GM23248 (cell line): ENCODE data around the gene C1QTNF6. TPM values are rescaled to one million over a fixed set of nuclear protein-coding genes. Genes with fewer than 3 reads are reported as not detected.

Experiments used
- DNase-seq: peaks from one replicate; pipeline ENCODE4 v3.0.0-alpha.2; 2015
- H2AFZ ChIP-seq: fragments of 200-600 bp; sonication (generic); 2 replicates; pipeline ENCODE4 v1.6.1; 2016; ENCODE audit warnings: antibody characterized with exemption
- H3F3A ChIP-seq: fragments of 200-600 bp; sonication (generic); 2 replicates; pipeline ENCODE4 v1.6.1; 2016; ENCODE audit warnings: mild to moderate bottlenecking, antibody characterized with exemption, mixed run types; ENCODE audit not compliant: insufficient read depth
- H3K27ac ChIP-seq: fragments of 200-600 bp; sonication (generic); 2 replicates; pipeline ENCODE4 v1.5.1; 2016; ENCODE audit warnings: mild to moderate bottlenecking
- H3K27me3 ChIP-seq: fragments of 200-600 bp; sonication (generic); replicated peaks from 2 replicates; pipeline ENCODE4 v1.6.1; 2016; ENCODE audit warnings: mild to moderate bottlenecking; ENCODE audit not compliant: insufficient read depth
- H3K36me3 ChIP-seq: fragments of 200-600 bp; sonication (generic); 2 replicates; pipeline ENCODE4 v1.6.1; 2016; ENCODE audit warnings: low read depth, mild to moderate bottlenecking
- H3K4me1 ChIP-seq: fragments of 200-600 bp; sonication (generic); 2 replicates; pipeline ENCODE4 v1.6.1; 2016; ENCODE audit warnings: mild to moderate bottlenecking; ENCODE audit not compliant: insufficient read depth
- H3K4me2 ChIP-seq: fragments of 200-600 bp; sonication (generic); one replicate; pipeline ENCODE4 v1.6.1; 2016; ENCODE audit warnings: mild to moderate bottlenecking; ENCODE audit not compliant: unreplicated experiment
- H3K4me3 ChIP-seq: fragments of 200-600 bp; sonication (generic); 2 replicates; pipeline ENCODE4 v1.5.1; 2016; ENCODE audit warnings: mild to moderate bottlenecking
- H3K79me2 ChIP-seq: fragments of 200-600 bp; sonication (generic); 2 replicates; pipeline ENCODE4 v1.6.1; 2016; ENCODE audit warnings: mild to moderate bottlenecking; ENCODE audit not compliant: insufficient read depth
- H3K9ac ChIP-seq: fragments of 200-600 bp; sonication (generic); 2 replicates; pipeline ENCODE4 v1.6.1; 2016; ENCODE audit warnings: mild to moderate bottlenecking
- H3K9me2 ChIP-seq: fragments of 200-600 bp; sonication (generic); 2 replicates; pipeline ENCODE4 v1.6.1; 2016; ENCODE audit warnings: mixed run types, mild to moderate bottlenecking, moderate library complexity; ENCODE audit not compliant: insufficient read depth
- H3K9me3 ChIP-seq: fragments of 200-600 bp; sonication (generic); one replicate; pipeline ENCODE4 v1.6.1; 2017; ENCODE audit warnings: low read depth
- H4K20me1 ChIP-seq: fragments of 200-600 bp; sonication (generic); 2 replicates; pipeline ENCODE4 v1.6.0; 2016; ENCODE audit not compliant: insufficient read depth
- EZH2 ChIP-seq: fragments of 200-600 bp; sonication (generic); IDR thresholded peaks from 2 replicates; pipeline ENCODE4 v1.6.1; 2018; ENCODE audit warnings: antibody characterized with exemption, mild to moderate bottlenecking; ENCODE audit not compliant: insufficient read depth, poor library complexity, severe bottlenecking
- EZH2phosphoT487 ChIP-seq: fragments of 200-600 bp; sonication (generic); IDR thresholded peaks from 2 replicates; pipeline ENCODE4 v1.6.1; 2018; ENCODE audit warnings: antibody characterized with exemption, moderate library complexity, mild to moderate bottlenecking, low read depth; ENCODE audit not compliant: insufficient read depth
- WGBS, 2 experiments: methylation state at CpG; one replicate each; pipeline ENCODE4 v1.1.6; 2015 to 2017; ENCODE audit warnings: low lambda C conversion rate in 2 of 2, low coverage in 1 of 2; ENCODE audit errors: missing lambda C conversion rate in 2 of 2; 5-methylcytosine and 5-hydroxymethylcytosine counted together
- in situ Hi-C: fragments of 300-500 bp; cut with MboI; formaldehyde crosslinking; loops from 2 replicates; pipeline ENCODE4 v1.15.0; 2020
- polyA plus RNA-seq: library from polyadenylated mRNA; unstranded; fragments of >200 nt; fragmentation: Nextera tagmentation; extraction: Ambion mirVana; gene quantifications from 2 replicates; pipeline ENCODE4 v1.2.1, GENCODE V29; 2016
- total RNA-seq: library from RNA; depleted of rRNA; stranded (reverse); fragments of >200 nt; shearing (Covaris generic); gene quantifications from 2 replicates; pipeline ENCODE4 v1.2.3, GENCODE V29; 2014

C1QTNF6 gene
- total and polyA plus RNA-seq, 2 experiments from 2014 or later: 4.0 to 8.9 TPM

- H3K9ac ChIP-seq: no peak overlapping the region
- no peaks in the 10 kb centered on the region for H3K36me3 ChIP-seq
- no peaks in the 10 kb centered on the region for H3F3A ChIP-seq
- H3K27me3 ChIP-seq: peaks cover 25% of the 10 kb centered on the region
- no peak for TF ChIP-seq EZH2
- no peak for TF ChIP-seq EZH2phosphoT487
- H3K4me2 ChIP-seq: no peak overlapping the region
- H3K9me2 ChIP-seq: no peaks in the 10 kb centered on the region
- no peak overlapping the region for H3K4me3 ChIP-seq
- DNase-seq: no peak
- no peaks in the 10 kb centered on the region for H4K20me1 ChIP-seq
- no peak overlapping the region for H3K27ac ChIP-seq
- H3K9me3 ChIP-seq: no peaks in the 10 kb centered on the region
- H3K79me2 ChIP-seq: no peaks in the 10 kb centered on the region
- H2AFZ ChIP-seq: no peak overlapping the region
- no peaks in the 10 kb centered on the region for H3K4me1 ChIP-seq
- in situ Hi-C loops: no loop called here
- WGBS, 2 experiments: 68 to 70% methylated on average over 10 of the region's 10 CpGs
These were observed 46.6 kb downstream of the C1QTNF6 start for GRCh38 chr22:37141476-37141875.

- H3K27ac ChIP-seq: no peak overlapping the region
- no peaks in the 10 kb centered on the region for H3F3A ChIP-seq
- no peaks in the 10 kb centered on the region for H4K20me1 ChIP-seq
- H2AFZ ChIP-seq: no peak overlapping the region
- WGBS, 2 experiments: 82% methylated on average over 13 to 16 of the region's 16 CpGs
- peaks cover 22% of the 10 kb centered on the region for H3K27me3 ChIP-seq
- H3K4me1 ChIP-seq: no peaks in the 10 kb centered on the region
- no peaks in the 10 kb centered on the region for H3K79me2 ChIP-seq
- H3K36me3 ChIP-seq: no peaks in the 10 kb centered on the region
- H3K9ac ChIP-seq: no peak overlapping the region
- no peak for DNase-seq
- no peaks in the 10 kb centered on the region for H3K9me2 ChIP-seq
- no peak for TF ChIP-seq EZH2phosphoT487
- TF ChIP-seq EZH2: no peak
- H3K4me2 ChIP-seq: no peak overlapping the region
- in situ Hi-C loops: no loop called here
- H3K9me3 ChIP-seq: no peaks in the 10 kb centered on the region
- no peak overlapping the region for H3K4me3 ChIP-seq
These were observed 47.2 kb downstream of the C1QTNF6 start for GRCh38 chr22:37140686-37141323.

- Histone ChIP-seq H3K9me2 (no peaks in the 10 kb centered on the region), H3K9ac (no peak overlapping the region), H3F3A (no peaks in the 10 kb centered on the region), H3K79me2 (no peaks in the 10 kb centered on the region), H4K20me1 (no peaks in the 10 kb centered on the region), H3K4me2 (no peak overlapping the region), H3K4me1 (no peaks in the 10 kb centered on the region), H3K9me3 (no peaks in the 10 kb centered on the region), H3K4me3 (no peak overlapping the region), H3K27ac (no peak overlapping the region), H2AFZ (no peak overlapping the region), H3K27me3 (peaks cover 12% of the 10 kb centered on the region), H3K36me3 (no peaks in the 10 kb centered on the region)
- TF ChIP-seq EZH2phosphoT487 (no peak), EZH2 (no peak)
- WGBS, 2 experiments: 61 to 65% methylated on average over 6 to 7 of the region's 7 CpGs
- DNase-seq: no peak
- in situ Hi-C loops: no loop called here
These were observed 48.3 kb downstream of the C1QTNF6 start for GRCh38 chr22:37139762-37140161.

- H3K36me3 ChIP-seq: no peaks in the 10 kb centered on the region
- TF ChIP-seq EZH2 (no peak), EZH2phosphoT487 (no peak)
- H3K27me3 ChIP-seq: peaks cover 6% of the 10 kb centered on the region
- no peaks in the 10 kb centered on the region for H3K79me2 ChIP-seq
- no peak overlapping the region for H3K27ac ChIP-seq
- no peak overlapping the region for H3K4me2 ChIP-seq
- no peaks in the 10 kb centered on the region for H3K9me3 ChIP-seq
- H2AFZ ChIP-seq: no peak overlapping the region
- H3K4me3 ChIP-seq: no peak overlapping the region
- WGBS, 2 experiments: 68 to 75% methylated on average over 16 of the region's 16 CpGs
- no peaks in the 10 kb centered on the region for H3F3A ChIP-seq
- H3K9me2 ChIP-seq: no peaks in the 10 kb centered on the region
- DNase-seq: no peak
- in situ Hi-C loops: no loop called here
- no peaks in the 10 kb centered on the region for H3K4me1 ChIP-seq
- no peak overlapping the region for H3K9ac ChIP-seq
- no peaks in the 10 kb centered on the region for H4K20me1 ChIP-seq
These were observed 49.0 kb downstream of the C1QTNF6 start for GRCh38 chr22:37138849-37139561.
